ENCODE data around the gene SUCLG2. TPM values are rescaled to one million over a fixed set of nuclear protein-coding genes. Genes with fewer than 3 reads are reported as not detected.

SUCLG2 gene
- total RNA-seq, 3 donors from 2014 or later (not counting 1 experiment from before 2014, with no cell fraction given): 43.6 to 55.8 (median 49.9) TPM

- Mint-ChIP-seq H3K9me3 (no peaks in the 10 kb centered on the region), H3K4me3 (no peak overlapping the region), H3K27ac (no peak overlapping the region), H3K4me1 (peaks cover 5 to 13% of the 10 kb centered on the region in 2 donors), H3K36me3 (no peaks in the 10 kb centered on the region), H3K27me3 (ENCODE audit: low read depth in 2 of 2) (no peaks in the 10 kb centered on the region)
- intact Hi-C loops (cut with micrococcal nuclease): no loop called here
- Histone ChIP-seq H3K27me3 (ENCODE audit: control insufficient read depth, insufficient read depth, low read length) (no peaks in the 10 kb centered on the region), H3K36me3 (ENCODE audit: control insufficient read depth, insufficient read depth, low read length) (peaks cover 2% of the 10 kb centered on the region), H3K9me3 (ENCODE audit: control insufficient read depth, insufficient read depth, low read length) (no peaks in the 10 kb centered on the region), H3K27ac (ENCODE audit: low read length) (no peak overlapping the region), H3K4me3 (ENCODE audit: low read length) (no peak overlapping the region), H3K4me1 (ENCODE audit: control insufficient read depth, insufficient read depth, low read length) (no peaks in the 10 kb centered on the region)
- 100% methylated on average over 4 of the region's 4 CpGs for WGBS (ENCODE audit: insufficient coverage)
- DNase-seq (no peak), ATAC-seq (no peak)
- no peak for TF ChIP-seq CTCF (IDR thresholded peaks at IDR 0.05)
Measured at GRCh38 chr3:67458896-67459530, 195.4 kb downstream of the SUCLG2 start.

GRCh38 chr3:67458408-67458807, 196.0 kb downstream of the SUCLG2 start:
- Mint-ChIP-seq H3K4me1 (peaks cover 5 to 13% of the 10 kb centered on the region in 2 donors), H3K27ac (no peak overlapping the region), H3K4me3 (no peak overlapping the region), H3K27me3 (ENCODE audit: low read depth in 2 of 2) (no peaks in the 10 kb centered on the region), H3K36me3 (no peaks in the 10 kb centered on the region), H3K9me3 (no peaks in the 10 kb centered on the region)
- Histone ChIP-seq H3K27me3 (ENCODE audit: control insufficient read depth, insufficient read depth, low read length) (no peaks in the 10 kb centered on the region), H3K4me1 (ENCODE audit: control insufficient read depth, insufficient read depth, low read length) (no peaks in the 10 kb centered on the region), H3K9me3 (ENCODE audit: control insufficient read depth, insufficient read depth, low read length) (no peaks in the 10 kb centered on the region), H3K36me3 (ENCODE audit: control insufficient read depth, insufficient read depth, low read length) (peaks cover 2% of the 10 kb centered on the region), H3K4me3 (ENCODE audit: low read length) (no peak overlapping the region), H3K27ac (ENCODE audit: low read length) (no peak overlapping the region)
- TF ChIP-seq CTCF (IDR thresholded peaks at IDR 0.05): no peak
- intact Hi-C loops (cut with micrococcal nuclease): no loop called here
- ATAC-seq (no peak), DNase-seq (no peak)
- WGBS (ENCODE audit: insufficient coverage): 82% methylated on average over 4 of the region's 5 CpGs

- H3K36me3 Mint-ChIP-seq: no peaks in the 10 kb centered on the region
- H3K4me3 ChIP-seq (ENCODE audit: low read length): no peak overlapping the region
- no peaks in the 10 kb centered on the region for H3K27me3 Mint-ChIP-seq (ENCODE audit: low read depth in 2 of 2)
- H3K27ac Mint-ChIP-seq: no peak overlapping the region
- no peak overlapping the region for H3K4me3 Mint-ChIP-seq
- no peaks in the 10 kb centered on the region for H3K36me3 ChIP-seq (ENCODE audit: control insufficient read depth, insufficient read depth, low read length)
- WGBS (ENCODE audit: insufficient coverage): 100% methylated on average over 3 of the region's 3 CpGs
- TF ChIP-seq CTCF (IDR thresholded peaks at IDR 0.05): no peak
- H3K27ac ChIP-seq (ENCODE audit: low read length): no peak overlapping the region
- intact Hi-C loops (cut with micrococcal nuclease): no loop called here
- ATAC-seq (no peak), DNase-seq (no peak)
- H3K9me3 ChIP-seq (ENCODE audit: control insufficient read depth, insufficient read depth, low read length): no peaks in the 10 kb centered on the region
- H3K4me1 ChIP-seq (ENCODE audit: control insufficient read depth, insufficient read depth, low read length): no peaks in the 10 kb centered on the region
- peaks cover 5 to 11% of the 10 kb centered on the region in 2 donors for H3K4me1 Mint-ChIP-seq
- H3K9me3 Mint-ChIP-seq: no peaks in the 10 kb centered on the region
- no peaks in the 10 kb centered on the region for H3K27me3 ChIP-seq (ENCODE audit: control insufficient read depth, insufficient read depth, low read length)
Measured at GRCh38 chr3:67453628-67454027, 200.8 kb downstream of the SUCLG2 start.

- Histone ChIP-seq H3K9me3 (ENCODE audit: control insufficient read depth, insufficient read depth, low read length) (no peaks in the 10 kb centered on the region), H3K27me3 (ENCODE audit: control insufficient read depth, insufficient read depth, low read length) (no peaks in the 10 kb centered on the region), H3K36me3 (ENCODE audit: control insufficient read depth, insufficient read depth, low read length) (no peaks in the 10 kb centered on the region), H3K4me1 (ENCODE audit: control insufficient read depth, insufficient read depth, low read length) (no peaks in the 10 kb centered on the region), H3K27ac (ENCODE audit: low read length) (no peak overlapping the region), H3K4me3 (ENCODE audit: low read length) (no peak overlapping the region)
- no peak for ATAC-seq
- H3K4me3 Mint-ChIP-seq: no peak overlapping the region
- no peak for TF ChIP-seq CTCF (IDR thresholded peaks at IDR 0.05)
- H3K27ac Mint-ChIP-seq: no peak overlapping the region
- intact Hi-C loops (cut with micrococcal nuclease): no loop called here
- WGBS (ENCODE audit: insufficient coverage): 100% methylated on average over 3 of the region's 4 CpGs
- no peaks in the 10 kb centered on the region for H3K36me3 Mint-ChIP-seq
- H3K4me1 Mint-ChIP-seq: peaks cover 0 to 6% of the 10 kb centered on the region in 2 donors
- H3K9me3 Mint-ChIP-seq: no peaks in the 10 kb centered on the region
- no peak for DNase-seq
- H3K27me3 Mint-ChIP-seq (ENCODE audit: low read depth in 2 of 2): no peaks in the 10 kb centered on the region
Measured at GRCh38 chr3:67450153-67450552, 204.3 kb downstream of the SUCLG2 start.

Data from natural killer cell (primary cell).